ENCODE results near the gene KLLN.

DNA sequence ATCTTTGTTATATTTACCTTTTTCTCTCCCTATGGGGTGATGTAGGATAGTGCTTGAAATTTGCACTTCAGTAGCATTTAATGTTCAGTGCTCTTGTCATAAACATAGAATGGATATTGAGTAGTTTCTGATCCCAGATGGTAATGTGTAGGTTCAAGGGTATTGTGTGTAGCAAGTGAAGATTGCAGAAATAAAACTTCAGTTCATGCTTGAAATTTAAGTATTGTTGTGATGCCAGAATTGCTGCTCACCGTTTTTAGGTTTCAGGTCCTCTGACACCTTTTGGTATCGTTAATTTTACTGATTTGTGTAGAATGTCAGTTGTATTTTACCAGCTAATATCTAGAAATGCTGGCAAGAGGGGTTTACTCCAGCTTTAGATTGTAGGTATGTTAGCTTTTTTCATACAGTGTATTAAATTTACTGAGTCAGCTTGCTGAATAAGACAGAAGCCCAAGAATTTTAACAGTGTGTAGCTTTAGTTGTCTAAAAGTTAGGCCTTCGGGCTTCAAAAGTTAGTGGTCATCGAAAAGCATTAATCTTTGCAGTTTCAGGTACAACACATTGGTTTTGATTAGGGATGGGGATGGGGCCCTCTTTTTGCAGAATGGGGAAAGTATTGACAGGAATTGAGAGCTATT lies 2.0 kb upstream of the KLLN start:
- TF ChIP-seq, protein P1, sequence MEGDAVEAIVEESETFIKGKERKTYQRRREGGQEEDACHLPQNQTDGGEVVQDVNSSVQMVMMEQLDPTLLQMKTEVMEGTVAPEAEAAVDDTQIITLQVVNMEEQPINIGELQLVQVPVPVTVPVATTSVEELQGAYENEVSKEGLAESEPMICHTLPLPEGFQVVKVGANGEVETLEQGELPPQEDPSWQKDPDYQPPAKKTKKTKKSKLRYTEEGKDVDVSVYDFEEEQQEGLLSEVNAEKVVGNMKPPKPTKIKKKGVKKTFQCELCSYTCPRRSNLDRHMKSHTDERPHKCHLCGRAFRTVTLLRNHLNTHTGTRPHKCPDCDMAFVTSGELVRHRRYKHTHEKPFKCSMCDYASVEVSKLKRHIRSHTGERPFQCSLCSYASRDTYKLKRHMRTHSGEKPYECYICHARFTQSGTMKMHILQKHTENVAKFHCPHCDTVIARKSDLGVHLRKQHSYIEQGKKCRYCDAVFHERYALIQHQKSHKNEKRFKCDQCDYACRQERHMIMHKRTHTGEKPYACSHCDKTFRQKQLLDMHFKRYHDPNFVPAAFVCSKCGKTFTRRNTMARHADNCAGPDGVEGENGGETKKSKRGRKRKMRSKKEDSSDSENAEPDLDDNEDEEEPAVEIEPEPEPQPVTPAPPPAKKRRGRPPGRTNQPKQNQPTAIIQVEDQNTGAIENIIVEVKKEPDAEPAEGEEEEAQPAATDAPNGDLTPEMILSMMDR (IDR thresholded peaks at IDR 0.05) = no peak
- TF ChIP-seq ZFX (IDR thresholded peaks at IDR 0.05; ENCODE audit: borderline replicate concordance) = no peak

Data from 22Rv1 (cell line).